ENCODE results near the gene SPRED3. TPM values are rescaled to one million over a fixed set of nuclear protein-coding genes. Genes with fewer than 3 reads are reported as not detected.

SPRED3 gene
- total and polyA plus RNA-seq, 12 donors: 0.06 to 3.3 (median 1.2) TPM; not detected in 1

- WGBS, 4 donors: 8 to 10% (median 8%) methylated on average over 12 to 28 of the region's 28 CpGs
- H3K9me3 ChIP-seq (replicated peaks in 1 of 3): no peaks in the 10 kb centered on the region
- intact Hi-C loops (cut with DNase I): no loop called here
- peaks cover under 1% of the 10 kb centered on the region for H3K27me3 ChIP-seq
- H3K4me1 ChIP-seq (replicated peaks in 1 of 2): peaks cover 14 to 29% of the 10 kb centered on the region in 2 donors
- peak in 1 of 7 donors; percentile 48 for DNase-seq
- peak overlapping the region in 2 of 5 donors; percentile 52 to 68 for H3K27ac ChIP-seq
- peak overlapping the region in 1 of 4 donors; percentile 58 for H3K4me3 ChIP-seq
- TF ChIP-seq POLR2A (IDR thresholded peaks at IDR 0.05): no peak
- no peak for TF ChIP-seq CTCF (IDR thresholded peaks at IDR 0.05)
- no peaks in the 10 kb centered on the region for H3K36me3 ChIP-seq (replicated peaks in 1 of 2)
Measured at GRCh38 chr19:38389101-38389925, 816 bp downstream of the SPRED3 start.

- Histone ChIP-seq H3K9me3 (replicated peaks in 1 of 3) (no peaks in the 10 kb centered on the region), H3K4me3 (no peak overlapping the region), H3K27me3 (peaks cover 8% of the 10 kb centered on the region), H3K4me1 (replicated peaks in 1 of 2) (peaks cover 14 to 29% of the 10 kb centered on the region in 2 donors), H3K27ac (peak overlapping the region in 1 of 5 donors; percentile 68), H3K36me3 (replicated peaks in 1 of 2) (no peaks in the 10 kb centered on the region)
- WGBS, 4 donors: 41 to 57% (median 49%) methylated on average over 10 to 22 of the region's 22 CpGs
- intact Hi-C loops (cut with DNase I): no loop called here
- DNase-seq: no peak
- TF ChIP-seq CTCF (IDR thresholded peaks at IDR 0.05) (no peak), POLR2A (IDR thresholded peaks at IDR 0.05) (no peak)
Measured at GRCh38 chr19:38389957-38390924, 1.7 kb downstream of the SPRED3 start.

- H3K4me3 ChIP-seq: no peak overlapping the region
- H3K27me3 ChIP-seq: peaks cover 25% of the 10 kb centered on the region
- no peak for TF ChIP-seq POLR2A (IDR thresholded peaks at IDR 0.05)
- TF ChIP-seq CTCF (IDR thresholded peaks at IDR 0.05): no peak
- no peak overlapping the region for H3K27ac ChIP-seq
- H3K36me3 ChIP-seq (replicated peaks in 1 of 2): no peaks in the 10 kb centered on the region
- 55 to 70% (median 63%) methylated on average over 5 to 8 of the region's 8 CpGs for WGBS, 4 donors
- peaks cover 10 to 21% of the 10 kb centered on the region in 2 donors for H3K4me1 ChIP-seq (replicated peaks in 1 of 2)
- no peaks in the 10 kb centered on the region for H3K9me3 ChIP-seq (replicated peaks in 1 of 3)
- no peak for DNase-seq
- intact Hi-C loops (cut with DNase I): no loop called here
Measured at GRCh38 chr19:38391911-38392464, 3.5 kb downstream of the SPRED3 start.

All from adrenal gland (tissue), 12 donors.